ENCODE data around the gene FBXO45. TPM values are rescaled to one million over a fixed set of nuclear protein-coding genes. Genes with fewer than 3 reads are reported as not detected.
A peak's percentile ranks its signal among the peaks of the same experiment; 100 is the strongest.
"Not testable (repeated sequence)": the region's sequence is repeated elsewhere in the genome, so short reads cannot be mapped to it uniquely, and the experiment has no call there.

FBXO45 gene
- total RNA-seq, 1 experiment from 2014 or later: 34.2 TPM

GRCh38 chr3:196555295-196555694 is 13.2 kb upstream of the FBXO45 start:
- DNase-seq (ENCODE audit: low read depth): no peak

- no peak for DNase-seq (ENCODE audit: low read depth)
These were observed 11.2 kb upstream of the FBXO45 start for GRCh38 chr3:196557236-196557635.

DNA sequence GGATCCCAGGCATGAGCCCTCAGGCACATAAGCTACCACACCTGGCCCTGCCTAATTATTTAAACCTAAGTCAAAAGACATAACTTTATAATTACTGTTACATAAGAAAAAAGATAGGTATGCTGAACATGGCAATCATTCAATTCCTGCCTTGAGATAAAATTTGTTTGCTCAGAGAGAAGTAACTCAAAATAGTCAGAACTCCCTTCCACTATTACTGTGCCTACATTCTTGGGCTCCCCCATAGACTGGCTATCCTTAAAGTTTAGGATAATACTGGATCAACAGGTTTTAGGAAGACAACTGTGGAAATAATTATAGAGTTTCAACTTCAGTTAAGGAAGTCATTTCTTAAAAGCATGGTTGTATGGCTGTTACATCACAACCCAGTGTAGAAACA is 10.0 kb upstream of the FBXO45 start:
- DNase-seq (ENCODE audit: low read depth): no peak

DNA sequence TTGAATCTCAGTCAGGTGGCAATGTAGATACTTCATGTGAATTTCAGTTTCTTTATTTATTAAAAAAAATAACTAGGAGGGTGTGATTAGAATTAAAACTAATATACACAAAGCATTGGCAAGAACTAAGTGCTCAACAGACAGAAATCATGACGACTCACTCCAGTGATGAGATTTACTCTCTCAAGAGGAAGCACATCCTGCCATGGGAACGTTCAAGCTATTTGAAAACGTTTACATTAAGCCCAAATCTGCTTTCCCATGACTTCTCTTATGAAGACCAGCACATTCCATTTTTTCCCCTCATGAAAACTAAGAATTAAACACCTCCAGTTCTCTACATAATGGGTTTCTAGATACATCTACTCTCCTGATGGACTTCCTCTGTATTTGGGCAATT is 8.6 kb upstream of the FBXO45 start:
- DNase-seq (ENCODE audit: low read depth): peak; percentile 66

- peak; percentile 93 for DNase-seq (ENCODE audit: low read depth)
These were observed 4.7 kb upstream of the FBXO45 start for GRCh38 chr3:196563721-196564225.

- peak; percentile 57 for DNase-seq (ENCODE audit: low read depth)
These were observed 600 bp downstream of the FBXO45 start for GRCh38 chr3:196569003-196569516.

GRCh38 chr3:196570332-196570731 is 1.9 kb downstream of the FBXO45 start:
- DNase-seq (ENCODE audit: low read depth): not testable (repeated sequence)

DNA sequence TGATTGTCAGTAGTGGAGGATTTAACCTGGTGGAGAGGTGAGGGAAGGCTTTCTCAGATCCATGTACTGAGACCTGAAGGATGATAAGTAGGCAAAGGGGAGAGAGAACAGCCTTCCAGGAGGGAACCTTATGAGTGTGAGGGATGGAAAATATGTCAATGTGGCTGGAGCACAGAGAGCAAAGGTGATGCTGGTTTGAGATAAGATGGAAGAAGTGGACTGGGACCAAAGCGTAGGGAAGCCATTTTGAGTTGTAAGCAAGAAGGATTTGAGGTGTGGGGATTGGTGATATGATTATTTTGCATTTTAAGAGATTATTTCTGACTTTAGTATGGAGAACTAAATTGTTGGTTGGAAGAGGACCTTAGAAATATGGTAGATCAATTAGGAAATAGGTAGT is 3.9 kb downstream of the FBXO45 start:
- no peak for DNase-seq (ENCODE audit: low read depth)

DNA sequence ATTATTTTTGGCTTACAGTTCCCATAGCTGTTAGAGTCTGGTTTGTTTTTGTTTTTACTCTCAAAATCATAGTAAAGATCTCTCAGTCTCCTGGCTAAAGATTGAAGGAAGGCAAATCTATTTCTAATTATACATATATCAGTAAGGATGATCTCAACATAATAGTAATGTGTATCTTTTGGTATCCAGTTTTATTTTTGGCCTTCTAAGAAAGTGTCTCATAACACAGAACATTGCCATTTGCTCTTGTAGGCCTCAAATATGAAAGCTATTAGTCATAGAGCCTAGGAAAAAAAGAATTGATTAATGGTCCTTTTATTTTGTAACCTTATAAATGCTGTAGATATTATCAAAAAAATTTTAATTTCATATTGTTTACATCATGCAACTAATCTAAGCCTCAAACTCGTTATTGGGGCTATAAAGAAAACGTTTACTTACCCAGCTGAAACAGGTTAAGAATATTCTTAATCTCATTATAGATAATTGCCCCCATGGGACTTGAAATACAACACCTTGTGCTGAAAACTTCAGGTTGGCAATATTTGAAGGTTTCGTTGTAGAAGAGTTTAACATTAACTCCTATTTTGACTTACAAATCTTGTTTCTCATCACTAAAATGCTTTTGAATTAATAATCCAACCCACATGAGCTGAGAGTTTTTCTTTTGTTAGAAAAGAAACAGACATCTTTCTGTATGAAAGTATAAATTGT is 16.7 kb downstream of the FBXO45 start:
- DNase-seq (ENCODE audit: low read depth): no peak

- DNase-seq (ENCODE audit: low read depth): no peak
These were observed 21.8 kb downstream of the FBXO45 start for GRCh38 chr3:196590279-196590678.

GRCh38 chr3:196596355-196596754 is 27.9 kb downstream of the FBXO45 start:
- no peak for DNase-seq (ENCODE audit: low read depth)

GRCh38 chr3:196597971-196598733 is 29.7 kb downstream of the FBXO45 start:
- DNase-seq (ENCODE audit: low read depth): not testable (repeated sequence)

GRCh38 chr3:196599734-196600128 is 31.3 kb downstream of the FBXO45 start:
- no peak for DNase-seq (ENCODE audit: low read depth)

GRCh38 chr3:196600359-196600758 is 31.9 kb downstream of the FBXO45 start:
- DNase-seq (ENCODE audit: low read depth): no peak

DNA sequence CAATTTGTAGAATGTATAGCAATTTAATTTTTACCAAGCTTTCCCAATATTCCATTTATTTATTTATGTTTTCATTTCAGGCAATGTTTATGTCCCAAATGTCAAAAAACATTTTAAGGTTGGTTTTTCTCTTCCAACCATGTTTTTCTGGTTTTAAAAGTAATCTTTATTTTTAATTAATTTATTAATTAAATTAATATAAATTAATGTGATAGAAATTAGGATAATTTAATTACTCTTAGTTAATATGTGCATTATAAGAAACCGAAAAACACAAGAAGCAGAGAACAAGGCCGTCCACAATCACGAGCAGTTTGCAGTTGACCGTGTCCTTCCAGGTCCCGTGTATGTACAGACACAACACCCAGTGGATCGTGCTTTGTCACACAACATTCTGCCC is 34.2 kb downstream of the FBXO45 start:
- no peak for DNase-seq (ENCODE audit: low read depth)

- no peak for DNase-seq (ENCODE audit: low read depth)
These were observed 35.2 kb downstream of the FBXO45 start for GRCh38 chr3:196603683-196604082.

- DNase-seq (ENCODE audit: low read depth): no peak
These were observed 36.1 kb downstream of the FBXO45 start for GRCh38 chr3:196604548-196604947.

DNA sequence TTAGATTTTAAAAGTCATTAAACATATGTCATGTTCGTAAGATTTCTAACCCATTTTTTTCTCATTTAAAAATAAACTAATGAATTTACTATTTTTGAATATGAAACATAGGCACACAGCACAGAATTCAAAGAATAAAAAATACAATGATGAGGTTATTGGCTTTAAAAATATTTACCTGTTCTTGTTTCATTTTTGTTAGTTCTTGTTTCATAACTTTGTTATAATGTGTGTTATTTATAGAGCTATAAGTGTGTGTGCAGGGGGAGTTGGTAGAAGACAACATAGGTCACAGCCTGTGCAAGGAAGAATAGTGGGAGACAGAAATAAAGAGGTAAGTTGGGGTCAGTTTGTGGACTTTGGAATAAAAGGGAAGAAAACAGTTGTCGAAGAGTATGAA is 40.2 kb downstream of the FBXO45 start:
- DNase-seq (ENCODE audit: low read depth): no peak

GRCh38 chr3:196609343-196609775 is 40.9 kb downstream of the FBXO45 start:
- peak; percentile 69 for DNase-seq (ENCODE audit: low read depth)

- DNase-seq (ENCODE audit: low read depth): no peak
These were observed 41.5 kb downstream of the FBXO45 start for GRCh38 chr3:196609805-196610515.

- DNase-seq (ENCODE audit: low read depth): peak; percentile 34
These were observed 43.5 kb downstream of the FBXO45 start for GRCh38 chr3:196611761-196612483.
